EH (cell line): ENCODE data around the gene RASA3.

ENCODE experiments used
- DNase-seq: peaks from one replicate; pipeline ENCODE4 v3.0.0-alpha.2; 2015; ENCODE audit warnings: low read depth

RASA3 gene

GRCh38 chr13:113981194-113981605, 151.2 kb downstream of the RASA3 start:
- DNase-seq: no peak

DNA sequence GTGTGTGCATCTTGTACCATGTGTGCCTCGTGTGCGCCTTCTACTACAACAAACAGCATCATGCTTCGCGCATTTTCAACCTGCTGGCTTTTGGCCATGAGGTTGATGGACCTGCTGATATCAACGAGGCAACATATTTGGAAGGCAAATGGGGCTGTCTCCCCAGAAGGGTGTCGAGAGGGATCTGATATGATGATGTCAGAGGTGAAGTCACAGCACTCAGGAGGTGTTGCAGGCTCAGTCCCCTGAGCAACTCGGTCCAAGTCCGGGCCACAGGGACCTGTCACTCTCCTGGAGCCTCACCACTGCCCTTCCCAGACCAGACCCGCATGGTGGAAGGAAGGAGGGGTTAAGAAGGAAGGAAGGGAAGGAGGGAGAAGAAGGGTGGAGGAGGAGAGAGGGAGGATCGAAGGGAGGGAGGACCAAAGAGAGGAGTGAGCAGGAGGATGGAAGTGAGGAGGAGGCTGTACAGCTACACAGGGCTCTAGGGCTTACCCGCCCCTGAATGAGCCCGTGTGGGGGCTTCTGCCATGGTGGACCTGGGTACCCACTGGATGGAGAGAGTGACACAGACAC, 151.8 kb downstream of the RASA3 start:
- no peak for DNase-seq

DNA sequence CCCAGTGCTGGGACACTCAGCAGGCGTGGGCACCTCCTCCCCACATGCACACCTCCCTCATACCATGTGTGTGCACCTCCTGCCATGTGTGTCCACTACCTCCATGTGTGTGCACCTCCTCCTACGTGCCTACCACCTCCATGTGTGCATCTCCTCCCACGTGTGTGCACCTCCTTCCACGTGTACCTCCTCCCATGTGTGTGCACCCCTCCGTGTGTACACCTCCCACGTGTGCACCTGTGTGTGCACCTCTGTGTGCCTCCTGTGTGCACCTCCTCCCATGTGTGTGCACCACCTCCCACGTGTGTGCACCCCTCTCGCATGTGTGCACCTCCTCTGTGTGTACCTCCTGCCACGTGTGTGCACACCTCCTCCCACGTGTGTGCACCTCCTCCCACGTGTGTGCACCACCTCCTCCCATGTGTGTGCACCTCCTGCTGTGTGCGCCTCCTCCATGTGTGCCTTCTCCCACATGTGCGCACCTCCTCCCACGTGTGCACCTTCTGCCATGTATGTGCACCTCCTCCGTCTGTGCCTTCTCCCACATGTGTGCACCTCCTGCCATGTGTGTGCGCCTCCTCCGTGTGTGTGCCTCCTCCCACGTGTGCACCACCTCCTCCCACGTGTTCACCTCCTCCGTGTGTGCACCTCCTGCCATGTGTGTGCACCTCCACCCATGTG, 152.5 kb downstream of the RASA3 start:
- no peak for DNase-seq

- no peak for DNase-seq
Measured at GRCh38 chr13:113978741-113979481, 153.5 kb downstream of the RASA3 start.

DNA sequence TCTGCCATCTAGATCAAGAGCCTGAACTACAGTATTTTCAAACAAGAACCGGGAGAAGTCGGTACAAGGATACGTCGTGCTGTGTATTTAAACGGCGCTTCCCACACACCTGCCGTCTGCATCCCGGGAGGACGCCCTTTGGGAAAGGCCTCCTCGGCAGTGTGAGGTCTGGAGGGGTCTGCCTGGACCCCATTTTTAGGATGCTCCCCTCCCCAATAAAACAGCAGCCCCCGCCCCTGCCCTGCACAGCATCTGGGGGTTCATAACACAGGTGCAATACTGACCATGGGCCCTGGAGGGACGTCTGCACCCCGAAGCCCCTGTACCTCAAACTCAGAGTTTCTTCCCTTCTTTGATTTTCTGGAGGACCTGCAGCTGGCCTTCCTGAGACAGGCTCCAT, 154.4 kb downstream of the RASA3 start:
- no peak for DNase-seq

DNA sequence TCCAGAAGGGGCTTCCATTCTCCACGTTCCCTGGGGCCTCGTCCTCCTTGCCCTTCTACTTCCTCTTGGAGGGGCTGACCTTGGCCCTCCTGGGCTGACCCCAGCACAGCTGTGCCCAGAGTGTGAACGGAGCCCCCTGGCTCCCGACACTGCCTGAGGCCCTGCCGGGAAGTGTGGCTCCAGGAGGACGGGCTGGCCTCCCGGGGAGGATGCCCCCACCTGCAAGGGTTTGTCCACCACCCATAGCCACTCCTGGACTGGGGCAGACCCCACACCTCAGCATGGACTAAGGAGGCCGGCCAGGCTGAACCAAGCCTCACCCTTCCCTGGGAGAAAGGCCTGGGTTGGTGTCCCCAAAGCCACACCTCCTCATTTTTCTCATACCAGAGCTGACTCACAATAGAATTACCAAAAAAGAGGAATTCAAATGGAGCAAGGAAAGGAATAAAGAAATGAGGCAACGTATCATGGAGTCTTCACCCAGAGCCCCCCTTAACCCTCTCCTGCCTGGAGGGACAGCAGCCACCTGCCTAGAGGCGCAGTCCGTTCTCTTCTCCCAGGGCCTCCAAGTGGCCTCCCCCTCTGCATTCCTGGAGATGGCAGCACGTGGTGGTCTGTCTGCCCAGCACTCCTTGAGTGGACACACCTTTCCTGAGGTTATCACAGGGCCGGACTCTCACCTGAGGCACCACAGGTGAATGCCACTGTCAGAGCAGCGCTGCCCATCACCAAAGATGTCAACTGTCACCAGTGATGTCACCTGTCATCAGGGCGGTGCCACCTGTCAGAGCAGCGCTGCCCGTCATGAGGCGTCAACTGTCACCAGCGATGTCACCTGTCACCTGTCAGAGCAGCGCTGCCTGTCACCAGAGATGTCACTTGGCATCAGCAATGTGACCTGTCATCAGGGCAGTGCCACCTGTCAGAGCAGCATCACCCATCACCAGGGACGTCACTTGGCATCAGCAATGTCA, 155.4 kb downstream of the RASA3 start:
- peak; percentile 87 for DNase-seq

DNA sequence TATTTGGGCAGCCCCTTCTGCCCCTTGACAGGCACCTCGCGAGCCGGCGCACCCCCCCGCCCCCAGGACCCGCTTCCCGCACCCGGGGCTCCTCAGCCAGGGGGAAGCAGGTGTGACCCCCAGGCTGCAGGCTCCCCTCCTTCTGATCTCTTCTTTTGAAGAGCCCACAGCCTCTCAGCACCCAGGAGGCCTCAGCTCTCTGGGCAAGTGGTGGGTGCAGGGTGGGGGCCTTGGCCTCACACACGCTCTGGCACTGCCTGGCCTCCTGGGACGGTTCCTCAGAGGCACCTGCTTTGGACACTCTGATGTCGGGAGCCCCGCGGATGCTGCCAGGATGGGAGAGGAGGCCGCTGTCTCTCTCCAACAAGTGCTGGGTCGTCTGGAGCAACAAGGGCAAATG, 157.0 kb downstream of the RASA3 start:
- DNase-seq: no peak

GRCh38 chr13:113974304-113975281, 157.8 kb downstream of the RASA3 start:
- no peak for DNase-seq

DNA sequence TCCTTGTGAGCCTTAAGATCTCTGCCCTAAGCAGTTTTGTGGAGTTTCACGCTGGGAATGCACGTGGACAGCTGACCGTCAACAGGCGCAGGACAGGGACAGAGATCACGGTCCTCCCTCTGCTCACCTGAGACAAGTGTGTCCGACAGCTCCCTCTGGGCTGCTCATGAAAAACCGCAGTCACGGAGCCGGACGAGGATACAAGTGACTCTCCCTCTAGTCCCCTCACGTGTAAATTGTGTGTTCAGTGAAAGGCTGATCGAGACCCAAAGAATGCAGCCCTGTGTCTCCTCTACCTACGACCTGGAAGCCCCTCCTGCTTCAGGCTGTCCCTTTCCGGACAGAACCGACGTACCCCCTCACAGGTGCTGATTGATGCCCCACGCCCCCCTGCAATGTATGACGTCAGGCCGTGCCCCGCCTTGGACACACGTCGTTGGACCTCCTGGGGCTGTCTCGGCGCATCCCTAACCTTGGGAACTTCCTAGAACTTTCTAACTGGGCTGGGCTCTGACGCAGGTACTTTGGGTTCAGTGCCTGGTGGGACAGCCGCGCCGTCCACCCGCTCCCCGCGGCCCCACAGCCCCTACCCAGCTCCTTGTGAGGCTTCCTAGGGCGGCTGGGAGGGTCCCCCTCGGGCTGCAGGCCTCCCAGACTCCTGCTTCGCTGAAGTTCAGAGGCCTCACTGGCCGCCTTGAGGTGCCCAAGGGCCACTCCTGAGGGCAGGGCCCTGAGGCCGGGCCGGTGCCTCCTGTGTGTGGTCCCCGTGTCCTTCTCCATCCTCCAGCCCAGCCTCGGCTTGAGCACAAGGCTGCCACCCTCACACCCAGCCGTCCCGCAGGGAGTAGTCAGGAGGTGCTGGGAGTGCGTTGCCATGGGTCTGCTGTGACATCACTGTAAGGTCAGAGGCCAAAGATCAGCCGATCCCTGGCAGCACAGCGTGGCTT, 158.9 kb downstream of the RASA3 start, which contains the start of gene C13orf46:
Gene C13orf46 (minus strand): TSS at position 859 of the 947 bp plus-strand sequence. CDS start 79 bp downstream, at position 780.
- no peak for DNase-seq

- DNase-seq: no peak
Measured at GRCh38 chr13:113972451-113973217, 159.8 kb downstream of the RASA3 start.

DNA sequence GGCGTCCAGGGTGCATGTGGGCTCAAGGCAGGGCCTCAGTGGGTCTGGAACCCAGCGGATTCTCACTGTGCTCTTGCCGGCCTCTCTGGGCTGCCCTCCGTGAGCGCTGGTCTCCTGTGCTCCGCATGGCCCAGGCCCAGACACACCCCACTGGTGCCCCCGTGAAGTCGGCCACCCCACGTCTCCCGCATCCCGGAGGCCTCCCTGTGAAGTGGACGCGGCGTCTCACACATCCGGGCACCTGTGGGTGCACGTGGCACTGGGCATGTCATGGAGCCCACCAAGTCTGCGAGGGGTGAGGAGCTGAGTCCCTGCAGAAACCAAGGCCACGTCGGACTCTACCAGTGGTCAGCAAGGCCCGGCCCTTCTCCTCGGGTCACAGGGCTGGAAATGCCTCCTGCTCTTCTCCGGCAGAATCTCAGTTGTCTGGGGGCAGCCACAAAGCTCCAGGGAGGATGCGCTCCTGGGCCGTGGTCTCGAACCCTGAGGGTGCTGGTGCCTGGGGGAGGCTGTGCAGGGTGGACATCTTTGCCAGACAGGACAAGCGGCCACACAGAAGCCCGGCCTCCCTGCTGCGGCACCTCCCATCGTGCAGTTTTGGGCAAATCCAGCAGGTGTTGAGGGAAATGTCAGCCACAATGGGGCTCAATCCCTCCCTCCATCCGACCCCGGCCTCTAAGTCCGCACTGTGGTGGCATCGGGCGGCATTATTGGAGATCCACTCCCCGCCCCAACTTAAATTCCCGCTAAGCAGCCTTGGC, 160.8 kb downstream of the RASA3 start:
- DNase-seq: no peak

DNA sequence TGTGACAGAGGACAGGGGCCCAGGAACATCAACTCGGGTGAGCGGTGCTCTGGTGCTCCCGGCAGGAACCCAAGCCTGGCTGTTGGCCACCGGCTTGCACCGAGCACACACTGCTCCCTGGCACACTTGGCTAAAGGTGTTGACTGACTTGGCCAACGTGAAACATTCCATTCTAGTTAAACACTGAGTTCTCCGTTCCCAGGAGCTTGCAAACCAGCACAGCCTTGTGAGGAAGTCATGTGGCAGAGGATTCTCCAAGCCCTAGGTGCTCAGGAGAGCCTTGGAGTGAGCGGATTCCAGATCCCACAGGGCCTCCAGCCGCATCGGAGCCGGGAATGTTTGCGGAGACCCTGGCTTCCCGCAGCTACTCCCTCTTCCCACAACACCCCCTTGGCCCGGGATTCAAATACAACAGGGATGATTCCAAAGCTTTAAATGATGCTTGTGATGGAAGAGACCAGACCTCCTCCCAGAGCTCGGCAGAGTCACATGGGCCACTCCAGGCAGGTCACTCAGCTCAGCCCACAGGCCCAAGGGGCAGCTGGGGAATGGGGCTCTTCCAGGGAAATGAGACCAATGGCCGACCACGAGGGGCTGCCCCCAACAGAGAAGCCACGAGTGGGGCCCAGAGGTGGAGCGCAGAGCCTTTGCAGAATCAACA, 161.5 kb downstream of the RASA3 start:
- DNase-seq: peak; percentile 28

- no peak for DNase-seq
Measured at GRCh38 chr13:113969973-113970611, 162.3 kb downstream of the RASA3 start.

GRCh38 chr13:113969311-113969972, 163.0 kb downstream of the RASA3 start:
- no peak for DNase-seq

GRCh38 chr13:113968463-113969310, 163.7 kb downstream of the RASA3 start:
- DNase-seq: no peak
